ENCODE results near the gene DNAJC24. TPM values are rescaled to one million over a fixed set of nuclear protein-coding genes. Genes with fewer than 3 reads are reported as not detected.

Gene DNAJC24
- total and polyA plus RNA-seq, 9 of the 15 experiments (the other 6 are each of a cell fraction or from before 2014, with no cell fraction given), result 12.2 to 31.9 (median 16.9) TPM

GRCh38 chr11:31325160-31325559 lies 44.5 kb upstream of the DNAJC24 start (continued):
- TF ChIP-seq, protein P1, sequence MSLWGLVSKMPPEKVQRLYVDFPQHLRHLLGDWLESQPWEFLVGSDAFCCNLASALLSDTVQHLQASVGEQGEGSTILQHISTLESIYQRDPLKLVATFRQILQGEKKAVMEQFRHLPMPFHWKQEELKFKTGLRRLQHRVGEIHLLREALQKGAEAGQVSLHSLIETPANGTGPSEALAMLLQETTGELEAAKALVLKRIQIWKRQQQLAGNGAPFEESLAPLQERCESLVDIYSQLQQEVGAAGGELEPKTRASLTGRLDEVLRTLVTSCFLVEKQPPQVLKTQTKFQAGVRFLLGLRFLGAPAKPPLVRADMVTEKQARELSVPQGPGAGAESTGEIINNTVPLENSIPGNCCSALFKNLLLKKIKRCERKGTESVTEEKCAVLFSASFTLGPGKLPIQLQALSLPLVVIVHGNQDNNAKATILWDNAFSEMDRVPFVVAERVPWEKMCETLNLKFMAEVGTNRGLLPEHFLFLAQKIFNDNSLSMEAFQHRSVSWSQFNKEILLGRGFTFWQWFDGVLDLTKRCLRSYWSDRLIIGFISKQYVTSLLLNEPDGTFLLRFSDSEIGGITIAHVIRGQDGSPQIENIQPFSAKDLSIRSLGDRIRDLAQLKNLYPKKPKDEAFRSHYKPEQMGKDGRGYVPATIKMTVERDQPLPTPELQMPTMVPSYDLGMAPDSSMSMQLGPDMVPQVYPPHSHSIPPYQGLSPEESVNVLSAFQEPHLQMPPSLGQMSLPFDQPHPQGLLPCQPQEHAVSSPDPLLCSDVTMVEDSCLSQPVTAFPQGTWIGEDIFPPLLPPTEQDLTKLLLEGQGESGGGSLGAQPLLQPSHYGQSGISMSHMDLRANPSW (CRISPR knock-in tag; IDR thresholded peaks at IDR 0.05), result no peak
- no peak for TF ChIP-seq ELF1 (tag; IDR thresholded peaks at IDR 0.05)
- TF ChIP-seq SNIP1 (IDR thresholded peaks at IDR 0.05; ENCODE audit: low read depth), result no peak
- 0 out of 2 replicates have a peak, but pooled peaks have one; percentile 42 for TF ChIP-seq RAD51 (IDR thresholded peaks at IDR 0.05; ENCODE audit: borderline replicate concordance, low read depth)
- TF ChIP-seq, protein P2, sequence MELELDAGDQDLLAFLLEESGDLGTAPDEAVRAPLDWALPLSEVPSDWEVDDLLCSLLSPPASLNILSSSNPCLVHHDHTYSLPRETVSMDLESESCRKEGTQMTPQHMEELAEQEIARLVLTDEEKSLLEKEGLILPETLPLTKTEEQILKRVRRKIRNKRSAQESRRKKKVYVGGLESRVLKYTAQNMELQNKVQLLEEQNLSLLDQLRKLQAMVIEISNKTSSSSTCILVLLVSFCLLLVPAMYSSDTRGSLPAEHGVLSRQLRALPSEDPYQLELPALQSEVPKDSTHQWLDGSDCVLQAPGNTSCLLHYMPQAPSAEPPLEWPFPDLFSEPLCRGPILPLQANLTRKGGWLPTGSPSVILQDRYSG (tag; conservative IDR thresholded peaks at IDR 0.05; ENCODE audit: low read depth), result no peak

DNA sequence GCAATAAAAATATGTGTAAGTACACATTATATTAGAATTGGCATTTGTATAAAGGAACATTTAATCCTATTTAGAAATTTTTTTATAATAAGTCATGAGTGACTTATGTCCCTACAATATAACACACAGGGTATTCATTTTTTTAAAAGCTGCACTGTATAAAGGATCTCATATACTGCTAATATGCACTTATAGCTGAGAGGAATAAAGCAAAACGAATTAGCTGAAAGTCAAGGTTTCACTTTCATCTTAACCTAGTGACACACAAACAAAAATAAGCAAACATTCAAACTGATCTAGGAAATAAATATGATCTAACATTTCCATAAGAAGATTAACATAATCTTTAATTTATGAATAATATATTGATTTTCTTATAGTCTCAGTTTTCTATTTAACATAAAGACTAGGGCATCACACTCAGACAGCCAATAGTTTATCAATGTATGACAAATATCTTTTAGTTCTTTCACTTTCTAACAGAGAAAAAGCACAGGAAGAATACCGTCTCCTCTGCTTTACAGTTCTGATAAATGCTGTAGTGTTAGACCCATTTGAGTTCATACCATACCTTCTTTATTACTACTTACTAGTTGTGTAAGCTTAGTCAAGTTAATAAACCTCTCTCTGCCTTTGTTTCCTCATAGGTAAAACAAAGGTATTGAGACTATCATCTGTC lies 43.1 kb upstream of the DNAJC24 start:
- no peak overlapping the region for H3K4me3 ChIP-seq
- H3K4me2 ChIP-seq (ENCODE audit: insufficient read depth, low read length), result no peak overlapping the region
- CTCF ChIA-PET (ENCODE audit: low intra/inter-chr PET ratio), result no interaction called here
- H3K79me2 ChIP-seq (ENCODE audit: control insufficient read depth, insufficient read depth, low read length), result no peaks in the 10 kb centered on the region
- FAIRE-seq (no peak), ATAC-seq (no peak), DNase-seq (ENCODE audit: extremely low read depth in 1 of 4, low spot score in 3 of 4) (no peak)
- WGBS (ENCODE audit: insufficient coverage, low coverage, missing lambda C conversion rate), result 0% methylated on average over 2 of the region's 2 CpGs
- H3K27me3 ChIP-seq (ENCODE audit: control insufficient read depth in 2 of 2, insufficient read depth in 2 of 2, low read length in 2 of 2), result 0 out of 5 replicates have a peak, but pooled peaks cover 0 to 4% of the 10 kb centered on the region in 2 experiments
- H3K9ac ChIP-seq (ENCODE audit: insufficient read depth in 1 of 2, low read depth in 2 of 2, low read length in 2 of 2), result no peak overlapping the region
- POLR2A ChIA-PET, result interaction anchor here (0.5 kb wide), 1 partner anchor 801 kb away, joined by 3 read pairs; no protein-coding TSS in a partner anchor
- no TSS peak for BruUV-seq (replicated peaks)
- H3K9me1 ChIP-seq (ENCODE audit: control insufficient read depth, insufficient read depth, low read length), result no peaks in the 10 kb centered on the region
- no peaks in the 10 kb centered on the region; a peak in 1 of 5 replicates for H3K4me1 ChIP-seq (replicated peaks in 1 of 2; ENCODE audit: control insufficient read depth in 2 of 2, insufficient read depth in 2 of 2, low read length in 2 of 2)
- in situ Hi-C loops (cut with MboI), result no loop called here
- no peaks in the 10 kb centered on the region for H3K36me3 ChIP-seq (ENCODE audit: control insufficient read depth, insufficient read depth, low read length)
- no peaks in the 10 kb centered on the region for H4K20me1 ChIP-seq (replicated peaks; ENCODE audit: control insufficient read depth, insufficient read depth, low read length)
- H2AFZ ChIP-seq (ENCODE audit: low read depth, low read length), result peak overlapping the region; percentile 14; the same call in 1 of the 2 replicates
- intact Hi-C loops (cut with micrococcal nuclease), result no loop called here
- no peaks in the 10 kb centered on the region for H3K9me3 ChIP-seq (replicated peaks; ENCODE audit: control insufficient read depth, insufficient read depth, low read depth, low read length)
- no peak overlapping the region for H3K27ac ChIP-seq (ENCODE audit: extremely low read depth, low read depth, low read length)
- TF ChIP-seq, protein P3, sequence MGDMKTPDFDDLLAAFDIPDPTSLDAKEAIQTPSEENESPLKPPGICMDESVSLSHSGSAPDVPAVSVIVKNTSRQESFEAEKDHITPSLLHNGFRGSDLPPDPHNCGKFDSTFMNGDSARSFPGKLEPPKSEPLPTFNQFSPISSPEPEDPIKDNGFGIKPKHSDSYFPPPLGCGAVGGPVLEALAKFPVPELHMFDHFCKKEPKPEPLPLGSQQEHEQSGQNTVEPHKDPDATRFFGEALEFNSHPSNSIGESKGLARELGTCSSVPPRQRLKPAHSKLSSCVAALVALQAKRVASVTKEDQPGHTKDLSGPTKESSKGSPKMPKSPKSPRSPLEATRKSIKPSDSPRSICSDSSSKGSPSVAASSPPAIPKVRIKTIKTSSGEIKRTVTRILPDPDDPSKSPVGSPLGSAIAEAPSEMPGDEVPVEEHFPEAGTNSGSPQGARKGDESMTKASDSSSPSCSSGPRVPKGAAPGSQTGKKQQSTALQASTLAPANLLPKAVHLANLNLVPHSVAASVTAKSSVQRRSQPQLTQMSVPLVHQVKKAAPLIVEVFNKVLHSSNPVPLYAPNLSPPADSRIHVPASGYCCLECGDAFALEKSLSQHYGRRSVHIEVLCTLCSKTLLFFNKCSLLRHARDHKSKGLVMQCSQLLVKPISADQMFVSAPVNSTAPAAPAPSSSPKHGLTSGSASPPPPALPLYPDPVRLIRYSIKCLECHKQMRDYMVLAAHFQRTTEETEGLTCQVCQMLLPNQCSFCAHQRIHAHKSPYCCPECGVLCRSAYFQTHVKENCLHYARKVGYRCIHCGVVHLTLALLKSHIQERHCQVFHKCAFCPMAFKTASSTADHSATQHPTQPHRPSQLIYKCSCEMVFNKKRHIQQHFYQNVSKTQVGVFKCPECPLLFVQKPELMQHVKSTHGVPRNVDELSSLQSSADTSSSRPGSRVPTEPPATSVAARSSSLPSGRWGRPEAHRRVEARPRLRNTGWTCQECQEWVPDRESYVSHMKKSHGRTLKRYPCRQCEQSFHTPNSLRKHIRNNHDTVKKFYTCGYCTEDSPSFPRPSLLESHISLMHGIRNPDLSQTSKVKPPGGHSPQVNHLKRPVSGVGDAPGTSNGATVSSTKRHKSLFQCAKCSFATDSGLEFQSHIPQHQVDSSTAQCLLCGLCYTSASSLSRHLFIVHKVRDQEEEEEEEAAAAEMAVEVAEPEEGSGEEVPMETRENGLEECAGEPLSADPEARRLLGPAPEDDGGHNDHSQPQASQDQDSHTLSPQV (IDR thresholded peaks at IDR 0.05), result no peak
- TF ChIP-seq ZNF507 (tag; conservative IDR thresholded peaks at IDR 0.05) (no peak), SUPT5H (IDR thresholded peaks at IDR 0.05) (no peak), GTF2A2 (tag; IDR thresholded peaks at IDR 0.05) (no peak), KHSRP (IDR thresholded peaks at IDR 0.05) (no peak), GATA2 (CRISPR knock-in tag; IDR thresholded peaks at IDR 0.05) (no peak)

Measured in K562 (cell line).